GM23338 (cell line): ENCODE measurements around the gene VIL1. TPM values are rescaled to one million over a fixed set of nuclear protein-coding genes. Genes with fewer than 3 reads are reported as not detected.

ENCODE experiments used
- ATAC-seq: fragments of 200-7000 bp; cut with Tn5 transposase; 3 replicates; pipeline ENCODE4 v1.9.1; 2020
- DNase-seq: peaks from one replicate; pipeline ENCODE4 v3.0.0-alpha.2; 2015; ENCODE audit warnings: low spot score
- H2AFZ ChIP-seq: fragments of 200-600 bp; sonication (generic); 2 replicates; pipeline ENCODE4 v1.8.0; 2016; ENCODE audit warnings: antibody characterized with exemption, mild to moderate bottlenecking, moderate library complexity
- H3F3A ChIP-seq: fragments of 200-600 bp; sonication (generic); replicated peaks from 2 replicates; pipeline ENCODE4 v1.8.0; 2017; ENCODE audit warnings: antibody characterized with exemption, mixed run types, low read depth
- H3K27ac ChIP-seq: fragments of 200-600 bp; sonication (generic); 2 replicates; pipeline ENCODE4 v1.6.1; 2016; ENCODE audit warnings: low read depth
- H3K27me3 ChIP-seq: fragments of 200-600 bp; sonication (generic); 2 replicates; pipeline ENCODE4 v1.8.0; 2016; ENCODE audit warnings: mild to moderate bottlenecking, mixed run types, moderate library complexity; ENCODE audit not compliant: insufficient read depth
- H3K36me3 ChIP-seq: fragments of 200-600 bp; sonication (generic); 2 replicates; pipeline ENCODE4 v1.8.0; 2016; ENCODE audit warnings: mild to moderate bottlenecking; ENCODE audit not compliant: insufficient read depth
- H3K4me1 ChIP-seq: fragments of 200-600 bp; sonication (generic); 2 replicates; pipeline ENCODE4 v1.8.0; 2016; ENCODE audit warnings: mild to moderate bottlenecking, moderate library complexity; ENCODE audit not compliant: insufficient read depth
- H3K4me2 ChIP-seq: fragments of 200-600 bp; sonication (generic); 2 replicates; pipeline ENCODE4 v1.7.1; 2017; ENCODE audit warnings: mixed run types
- H3K4me3 ChIP-seq: fragments of 200-600 bp; sonication (generic); 2 replicates; pipeline ENCODE4 v1.6.1; 2016; ENCODE audit warnings: mixed run types
- H3K79me2 ChIP-seq: fragments of 200-600 bp; sonication (generic); replicated peaks from 2 replicates; pipeline ENCODE4 v1.8.0; 2017; ENCODE audit warnings: mild to moderate bottlenecking; ENCODE audit not compliant: insufficient read depth
- H3K9me2 ChIP-seq: fragments of 200-600 bp; sonication (generic); 2 replicates; pipeline ENCODE4 v1.8.0; 2017; ENCODE audit not compliant: insufficient read depth
- H4K20me1 ChIP-seq: fragments of 200-600 bp; sonication (generic); replicated peaks from 2 replicates; pipeline ENCODE4 v1.8.0; 2017; ENCODE audit warnings: mild to moderate bottlenecking; ENCODE audit not compliant: insufficient read depth
- H3K27ac Mint-ChIP-seq: 2 replicates; pipeline ENCODE4 v1.8.0; 2020; ENCODE audit warnings: inconsistent platforms, mild to moderate bottlenecking, moderate library complexity, mixed read lengths
- H3K27me3 Mint-ChIP-seq: 3 replicates; pipeline ENCODE4 v1.8.0; 2022; ENCODE audit warnings: low read depth, mild to moderate bottlenecking, moderate library complexity, mixed read lengths, inconsistent platforms; ENCODE audit not compliant: insufficient read depth, poor library complexity
- H3K36me3 Mint-ChIP-seq: 3 replicates; pipeline ENCODE4 v1.8.0; 2021; ENCODE audit warnings: low read depth, mild to moderate bottlenecking, inconsistent platforms, moderate library complexity, mixed read lengths
- H3K4me1 Mint-ChIP-seq: 3 replicates; pipeline ENCODE4 v1.8.0; 2020; ENCODE audit warnings: mild to moderate bottlenecking, inconsistent platforms, mixed read lengths
- H3K4me3 Mint-ChIP-seq: 3 replicates; pipeline ENCODE4 v1.8.0; 2021; ENCODE audit warnings: moderate library complexity, mild to moderate bottlenecking, inconsistent platforms, mixed read lengths
- H3K9me3 Mint-ChIP-seq: 3 replicates; pipeline ENCODE4 v1.8.0; 2020; ENCODE audit warnings: moderate library complexity, mild to moderate bottlenecking, inconsistent platforms, mixed read lengths
- CREB1 ChIP-seq: fragments of 250-450 bp; sonication (Bioruptor Pico); IDR thresholded peaks from 2 replicates; pipeline ENCODE4 v1.5.0; 2020; ENCODE audit warnings: low read depth, mild to moderate bottlenecking, moderate library complexity
- EZH2 ChIP-seq: fragments of 200-600 bp; sonication (generic); IDR thresholded peaks from one replicate; pipeline ENCODE4 v1.8.0; 2017; ENCODE audit warnings: antibody characterized with exemption, mild to moderate bottlenecking, low read depth; ENCODE audit not compliant: unreplicated experiment
- EZH2phosphoT487 ChIP-seq: fragments of 200-600 bp; sonication (generic); IDR thresholded peaks from one replicate; pipeline ENCODE4 v1.8.1; 2018; ENCODE audit warnings: antibody characterized with exemption; ENCODE audit not compliant: unreplicated experiment
- JUNB ChIP-seq: IDR thresholded peaks from one replicate; pipeline ENCODE4 v1.6.1; 2016; ENCODE audit warnings: antibody characterized with exemption; ENCODE audit not compliant: unreplicated experiment
- NANOG ChIP-seq: IDR thresholded peaks from 2 replicates; pipeline ENCODE4 v1.6.1; 2016; ENCODE audit warnings: antibody characterized with exemption, borderline replicate concordance
- POLR2AphosphoS5 ChIP-seq: IDR thresholded peaks from 2 replicates; pipeline ENCODE4 v1.6.1; 2016; ENCODE audit warnings: antibody characterized with exemption, low read depth
- STAT1 ChIP-seq: IDR thresholded peaks from one replicate; pipeline ENCODE4 v1.6.1; 2016; ENCODE audit warnings: antibody characterized with exemption; ENCODE audit not compliant: unreplicated experiment
- ZNF114 ChIP-seq: fragments of 250-450 bp; sonication (Bioruptor Pico); IDR thresholded peaks from 2 replicates; pipeline ENCODE4 v1.5.0; 2020; ENCODE audit warnings: mild to moderate bottlenecking, moderate library complexity
- ZNF331 ChIP-seq: fragments of 250-450 bp; sonication (Bioruptor Pico); IDR thresholded peaks from 2 replicates; pipeline ENCODE4 v1.5.0; 2020; ENCODE audit warnings: low read depth, mild to moderate bottlenecking, moderate library complexity
- polyA plus RNA-seq: library from polyadenylated mRNA; unstranded; fragments of >200 nt; fragmentation: Nextera tagmentation; extraction: Ambion mirVana; gene quantifications from 2 replicates; pipeline ENCODE4 v1.2.1, GENCODE V29; 2016
- total RNA-seq: library from RNA; depleted of rRNA; stranded (reverse); fragments of >200 nt; shearing (Covaris generic); gene quantifications from 2 replicates; pipeline ENCODE4 v1.2.3, GENCODE V29; 2014
- TF ChIP-seq, protein P1 (sequence below): fragments of 250-450 bp; sonication (Bioruptor Pico); IDR thresholded peaks from 2 replicates; pipeline ENCODE4 v1.5.0; 2020; ENCODE audit warnings: mild to moderate bottlenecking, moderate library complexity
- TF ChIP-seq, protein P2 (sequence below), 2 experiments: fragments of 200-600 bp in 1 of 2; sonication (generic) in 1 of 2; conservative IDR thresholded peaks; 2 replicates each; pipeline versions ENCODE4 v1.5.1 to v1.6.1; 2016 to 2017; ENCODE audit warnings: antibody characterized with exemption in 2 of 2, low read depth in 2 of 2, mild to moderate bottlenecking in 2 of 2, moderate library complexity in 1 of 2
- TF ChIP-seq, protein P3 (sequence below): IDR thresholded peaks from 2 replicates; pipeline ENCODE4 v1.6.1; 2016; ENCODE audit warnings: antibody characterized with exemption
- TF ChIP-seq, protein P4 (sequence below): IDR thresholded peaks from one replicate; pipeline ENCODE4 v1.6.1; 2018; ENCODE audit warnings: antibody characterized with exemption; ENCODE audit not compliant: unreplicated experiment

VIL1 gene
- total and polyA plus RNA-seq, 2 experiments from 2014 or later = 3.5 to 5.9 TPM

DNA sequence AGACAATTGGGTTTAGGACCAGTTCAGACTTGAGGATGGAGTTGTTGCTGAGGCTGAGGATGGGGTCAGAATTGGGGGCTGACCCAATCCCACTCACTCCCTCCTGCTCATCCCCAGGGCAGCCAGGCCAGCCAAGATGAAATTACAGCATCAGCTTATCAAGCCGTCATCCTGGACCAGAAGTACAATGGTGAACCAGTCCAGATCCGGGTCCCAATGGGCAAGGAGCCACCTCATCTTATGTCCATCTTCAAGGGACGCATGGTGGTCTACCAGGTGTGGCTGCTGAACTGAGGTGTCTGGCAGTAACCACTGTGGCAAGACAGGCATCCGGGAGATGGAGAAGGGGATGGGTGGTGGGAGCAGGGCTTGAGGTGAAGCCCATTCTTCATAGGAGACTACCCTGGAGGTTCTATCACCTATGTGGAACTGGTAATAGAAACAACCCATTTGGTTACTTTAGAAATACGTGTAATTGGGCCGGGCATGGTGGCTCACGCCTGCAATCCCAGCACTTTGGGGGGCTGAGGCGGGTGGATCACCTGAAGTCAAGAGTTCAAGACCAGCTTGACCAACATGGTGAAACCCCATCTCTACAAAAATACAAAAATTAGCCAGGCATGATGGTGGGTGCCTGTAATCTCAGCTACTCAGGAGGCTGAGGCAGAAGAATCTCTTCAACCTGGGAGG is 13.9 kb downstream of the VIL1 start:
- Histone ChIP-seq H3K27ac (no peak overlapping the region), H3K4me1 (no peaks in the 10 kb centered on the region), H2AFZ (no peak overlapping the region), H3K36me3 (no peaks in the 10 kb centered on the region), H3K4me2 (no peak overlapping the region), H4K20me1 (no peaks in the 10 kb centered on the region), H3K27me3 (no peaks in the 10 kb centered on the region), H3F3A (no peaks in the 10 kb centered on the region), H3K9me2 (no peaks in the 10 kb centered on the region), H3K79me2 (no peaks in the 10 kb centered on the region), H3K4me3 (no peak overlapping the region)
- TF ChIP-seq EZH2phosphoT487 = no peak
- TF ChIP-seq, protein P1, sequence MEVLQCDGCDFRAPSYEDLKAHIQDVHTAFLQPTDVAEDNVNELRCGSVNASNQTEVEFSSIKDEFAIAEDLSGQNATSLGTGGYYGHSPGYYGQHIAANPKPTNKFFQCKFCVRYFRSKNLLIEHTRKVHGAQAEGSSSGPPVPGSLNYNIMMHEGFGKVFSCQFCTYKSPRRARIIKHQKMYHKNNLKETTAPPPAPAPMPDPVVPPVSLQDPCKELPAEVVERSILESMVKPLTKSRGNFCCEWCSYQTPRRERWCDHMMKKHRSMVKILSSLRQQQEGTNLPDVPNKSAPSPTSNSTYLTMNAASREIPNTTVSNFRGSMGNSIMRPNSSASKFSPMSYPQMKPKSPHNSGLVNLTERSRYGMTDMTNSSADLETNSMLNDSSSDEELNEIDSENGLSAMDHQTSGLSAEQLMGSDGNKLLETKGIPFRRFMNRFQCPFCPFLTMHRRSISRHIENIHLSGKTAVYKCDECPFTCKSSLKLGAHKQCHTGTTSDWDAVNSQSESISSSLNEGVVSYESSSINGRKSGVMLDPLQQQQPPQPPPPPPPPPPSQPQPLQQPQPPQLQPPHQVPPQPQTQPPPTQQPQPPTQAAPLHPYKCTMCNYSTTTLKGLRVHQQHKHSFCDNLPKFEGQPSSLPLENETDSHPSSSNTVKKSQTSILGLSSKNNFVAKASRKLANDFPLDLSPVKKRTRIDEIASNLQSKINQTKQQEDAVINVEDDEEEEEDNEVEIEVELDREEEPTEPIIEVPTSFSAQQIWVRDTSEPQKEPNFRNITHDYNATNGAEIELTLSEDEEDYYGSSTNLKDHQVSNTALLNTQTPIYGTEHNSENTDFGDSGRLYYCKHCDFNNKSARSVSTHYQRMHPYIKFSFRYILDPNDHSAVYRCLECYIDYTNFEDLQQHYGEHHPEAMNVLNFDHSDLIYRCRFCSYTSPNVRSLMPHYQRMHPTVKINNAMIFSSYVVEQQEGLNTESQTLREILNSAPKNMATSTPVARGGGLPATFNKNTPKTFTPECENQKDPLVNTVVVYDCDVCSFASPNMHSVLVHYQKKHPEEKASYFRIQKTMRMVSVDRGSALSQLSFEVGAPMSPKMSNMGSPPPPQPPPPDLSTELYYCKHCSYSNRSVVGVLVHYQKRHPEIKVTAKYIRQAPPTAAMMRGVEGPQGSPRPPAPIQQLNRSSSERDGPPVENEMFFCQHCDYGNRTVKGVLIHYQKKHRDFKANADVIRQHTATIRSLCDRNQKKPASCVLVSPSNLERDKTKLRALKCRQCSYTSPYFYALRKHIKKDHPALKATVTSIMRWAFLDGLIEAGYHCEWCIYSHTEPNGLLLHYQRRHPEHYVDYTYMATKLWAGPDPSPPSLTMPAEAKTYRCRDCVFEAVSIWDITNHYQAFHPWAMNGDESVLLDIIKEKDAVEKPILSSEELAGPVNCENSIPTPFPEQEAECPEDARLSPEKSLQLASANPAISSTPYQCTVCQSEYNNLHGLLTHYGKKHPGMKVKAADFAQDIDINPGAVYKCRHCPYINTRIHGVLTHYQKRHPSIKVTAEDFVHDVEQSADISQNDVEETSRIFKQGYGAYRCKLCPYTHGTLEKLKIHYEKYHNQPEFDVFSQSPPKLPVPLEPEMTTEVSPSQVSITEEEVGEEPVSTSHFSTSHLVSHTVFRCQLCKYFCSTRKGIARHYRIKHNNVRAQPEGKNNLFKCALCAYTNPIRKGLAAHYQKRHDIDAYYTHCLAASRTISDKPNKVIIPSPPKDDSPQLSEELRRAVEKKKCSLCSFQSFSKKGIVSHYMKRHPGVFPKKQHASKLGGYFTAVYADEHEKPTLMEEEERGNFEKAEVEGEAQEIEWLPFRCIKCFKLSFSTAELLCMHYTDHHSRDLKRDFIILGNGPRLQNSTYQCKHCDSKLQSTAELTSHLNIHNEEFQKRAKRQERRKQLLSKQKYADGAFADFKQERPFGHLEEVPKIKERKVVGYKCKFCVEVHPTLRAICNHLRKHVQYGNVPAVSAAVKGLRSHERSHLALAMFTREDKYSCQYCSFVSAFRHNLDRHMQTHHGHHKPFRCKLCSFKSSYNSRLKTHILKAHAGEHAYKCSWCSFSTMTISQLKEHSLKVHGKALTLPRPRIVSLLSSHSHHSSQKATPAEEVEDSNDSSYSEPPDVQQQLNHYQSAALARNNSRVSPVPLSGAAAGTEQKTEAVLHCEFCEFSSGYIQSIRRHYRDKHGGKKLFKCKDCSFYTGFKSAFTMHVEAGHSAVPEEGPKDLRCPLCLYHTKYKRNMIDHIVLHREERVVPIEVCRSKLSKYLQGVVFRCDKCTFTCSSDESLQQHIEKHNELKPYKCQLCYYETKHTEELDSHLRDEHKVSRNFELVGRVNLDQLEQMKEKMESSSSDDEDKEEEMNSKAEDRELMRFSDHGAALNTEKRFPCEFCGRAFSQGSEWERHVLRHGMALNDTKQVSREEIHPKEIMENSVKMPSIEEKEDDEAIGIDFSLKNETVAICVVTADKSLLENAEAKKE (CRISPR knock-in tag) = no peak
- TF ChIP-seq EZH2 = no peak
- TF ChIP-seq STAT1 = no peak
- no peak for TF ChIP-seq ZNF331 (CRISPR knock-in tag)
- no peak for TF ChIP-seq JUNB
- TF ChIP-seq, protein P2, sequence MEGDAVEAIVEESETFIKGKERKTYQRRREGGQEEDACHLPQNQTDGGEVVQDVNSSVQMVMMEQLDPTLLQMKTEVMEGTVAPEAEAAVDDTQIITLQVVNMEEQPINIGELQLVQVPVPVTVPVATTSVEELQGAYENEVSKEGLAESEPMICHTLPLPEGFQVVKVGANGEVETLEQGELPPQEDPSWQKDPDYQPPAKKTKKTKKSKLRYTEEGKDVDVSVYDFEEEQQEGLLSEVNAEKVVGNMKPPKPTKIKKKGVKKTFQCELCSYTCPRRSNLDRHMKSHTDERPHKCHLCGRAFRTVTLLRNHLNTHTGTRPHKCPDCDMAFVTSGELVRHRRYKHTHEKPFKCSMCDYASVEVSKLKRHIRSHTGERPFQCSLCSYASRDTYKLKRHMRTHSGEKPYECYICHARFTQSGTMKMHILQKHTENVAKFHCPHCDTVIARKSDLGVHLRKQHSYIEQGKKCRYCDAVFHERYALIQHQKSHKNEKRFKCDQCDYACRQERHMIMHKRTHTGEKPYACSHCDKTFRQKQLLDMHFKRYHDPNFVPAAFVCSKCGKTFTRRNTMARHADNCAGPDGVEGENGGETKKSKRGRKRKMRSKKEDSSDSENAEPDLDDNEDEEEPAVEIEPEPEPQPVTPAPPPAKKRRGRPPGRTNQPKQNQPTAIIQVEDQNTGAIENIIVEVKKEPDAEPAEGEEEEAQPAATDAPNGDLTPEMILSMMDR (conservative IDR thresholded peaks at IDR 0.05; ENCODE audit: low read depth in 2 of 2) = no peak
- TF ChIP-seq, protein P3, sequence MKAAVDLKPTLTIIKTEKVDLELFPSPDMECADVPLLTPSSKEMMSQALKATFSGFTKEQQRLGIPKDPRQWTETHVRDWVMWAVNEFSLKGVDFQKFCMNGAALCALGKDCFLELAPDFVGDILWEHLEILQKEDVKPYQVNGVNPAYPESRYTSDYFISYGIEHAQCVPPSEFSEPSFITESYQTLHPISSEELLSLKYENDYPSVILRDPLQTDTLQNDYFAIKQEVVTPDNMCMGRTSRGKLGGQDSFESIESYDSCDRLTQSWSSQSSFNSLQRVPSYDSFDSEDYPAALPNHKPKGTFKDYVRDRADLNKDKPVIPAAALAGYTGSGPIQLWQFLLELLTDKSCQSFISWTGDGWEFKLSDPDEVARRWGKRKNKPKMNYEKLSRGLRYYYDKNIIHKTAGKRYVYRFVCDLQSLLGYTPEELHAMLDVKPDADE = no peak
- no peak for TF ChIP-seq ZNF114 (CRISPR knock-in tag)
- TF ChIP-seq, protein P4, sequence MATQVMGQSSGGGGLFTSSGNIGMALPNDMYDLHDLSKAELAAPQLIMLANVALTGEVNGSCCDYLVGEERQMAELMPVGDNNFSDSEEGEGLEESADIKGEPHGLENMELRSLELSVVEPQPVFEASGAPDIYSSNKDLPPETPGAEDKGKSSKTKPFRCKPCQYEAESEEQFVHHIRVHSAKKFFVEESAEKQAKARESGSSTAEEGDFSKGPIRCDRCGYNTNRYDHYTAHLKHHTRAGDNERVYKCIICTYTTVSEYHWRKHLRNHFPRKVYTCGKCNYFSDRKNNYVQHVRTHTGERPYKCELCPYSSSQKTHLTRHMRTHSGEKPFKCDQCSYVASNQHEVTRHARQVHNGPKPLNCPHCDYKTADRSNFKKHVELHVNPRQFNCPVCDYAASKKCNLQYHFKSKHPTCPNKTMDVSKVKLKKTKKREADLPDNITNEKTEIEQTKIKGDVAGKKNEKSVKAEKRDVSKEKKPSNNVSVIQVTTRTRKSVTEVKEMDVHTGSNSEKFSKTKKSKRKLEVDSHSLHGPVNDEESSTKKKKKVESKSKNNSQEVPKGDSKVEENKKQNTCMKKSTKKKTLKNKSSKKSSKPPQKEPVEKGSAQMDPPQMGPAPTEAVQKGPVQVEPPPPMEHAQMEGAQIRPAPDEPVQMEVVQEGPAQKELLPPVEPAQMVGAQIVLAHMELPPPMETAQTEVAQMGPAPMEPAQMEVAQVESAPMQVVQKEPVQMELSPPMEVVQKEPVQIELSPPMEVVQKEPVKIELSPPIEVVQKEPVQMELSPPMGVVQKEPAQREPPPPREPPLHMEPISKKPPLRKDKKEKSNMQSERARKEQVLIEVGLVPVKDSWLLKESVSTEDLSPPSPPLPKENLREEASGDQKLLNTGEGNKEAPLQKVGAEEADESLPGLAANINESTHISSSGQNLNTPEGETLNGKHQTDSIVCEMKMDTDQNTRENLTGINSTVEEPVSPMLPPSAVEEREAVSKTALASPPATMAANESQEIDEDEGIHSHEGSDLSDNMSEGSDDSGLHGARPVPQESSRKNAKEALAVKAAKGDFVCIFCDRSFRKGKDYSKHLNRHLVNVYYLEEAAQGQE = no peak
- no peak for TF ChIP-seq POLR2AphosphoS5
- TF ChIP-seq NANOG = no peak
- no peak for TF ChIP-seq CREB1 (CRISPR knock-in tag)
- no peak overlapping the region for H3K4me3 Mint-ChIP-seq
- no peaks in the 10 kb centered on the region for H3K36me3 Mint-ChIP-seq
- ATAC-seq (no peak), DNase-seq (no peak)
- no peaks in the 10 kb centered on the region for H3K9me3 Mint-ChIP-seq
- H3K4me1 Mint-ChIP-seq = no peaks in the 10 kb centered on the region
- peaks cover 12% of the 10 kb centered on the region for H3K27me3 Mint-ChIP-seq
- no peak overlapping the region for H3K27ac Mint-ChIP-seq
